Liver (tissue), 9 donors: ENCODE results near the gene WNK4. TPM values are rescaled to one million over a fixed set of nuclear protein-coding genes. Genes with fewer than 3 reads are reported as not detected.

Experiments
- DNase-seq: peaks from one replicate; pipeline ENCODE4 v3.0.0-alpha.2; 2017; ENCODE audit warnings: low spot score
- H3K27ac ChIP-seq, 2 donors: one replicate each; pipeline ENCODE4 v1.7.0; 2013; ENCODE audit warnings: inconsistent platforms in 2 of 2, low read length in 2 of 2, control low read depth in 1 of 2, low read depth in 1 of 2, mild to moderate bottlenecking in 1 of 2
- H3K27me3 ChIP-seq, 4 donors: one replicate each; pipeline versions ENCODE4 v1.6.1 to v1.7.0; 2013; ENCODE audit warnings: low read length in 3 of 4, inconsistent platforms in 1 of 4, mild to moderate bottlenecking in 1 of 4, moderate library complexity in 1 of 4; ENCODE audit not compliant: control insufficient read depth in 4 of 4, insufficient read depth in 4 of 4
- H3K36me3 ChIP-seq, 4 donors: one replicate each; pipeline versions ENCODE4 v1.6.1 to v1.7.0; 2013; ENCODE audit warnings: low read length in 3 of 4, mild to moderate bottlenecking in 3 of 4, low read depth in 1 of 4, moderate library complexity in 1 of 4; ENCODE audit not compliant: control insufficient read depth in 4 of 4, insufficient read depth in 3 of 4
- H3K4me1 ChIP-seq, 4 donors: one replicate each; pipeline versions ENCODE4 v1.6.1 to v1.7.0; 2013; ENCODE audit warnings: low read length in 3 of 4, mild to moderate bottlenecking in 3 of 4, moderate library complexity in 1 of 4; ENCODE audit not compliant: control insufficient read depth in 4 of 4, insufficient read depth in 4 of 4
- H3K4me3 ChIP-seq, 3 donors: one replicate each; pipeline versions ENCODE4 v1.6.1 to v1.7.0; 2013; ENCODE audit warnings: low read length in 3 of 3, control low read depth in 1 of 3, low read depth in 1 of 3, mild to moderate bottlenecking in 1 of 3
- H3K9ac ChIP-seq, 2 donors: one replicate each; pipeline ENCODE4 v1.7.0; 2013; ENCODE audit warnings: low read length in 2 of 2, mild to moderate bottlenecking in 2 of 2, moderate library complexity in 2 of 2, control low read depth in 1 of 2, low read depth in 1 of 2
- H3K9me3 ChIP-seq, 4 donors: one replicate each; pipeline versions ENCODE4 v1.6.1 to v1.7.0; 2013; ENCODE audit warnings: low read length in 3 of 4; ENCODE audit not compliant: control insufficient read depth in 4 of 4
- ATF3 ChIP-seq: IDR thresholded peaks from 2 replicates; pipeline ENCODE4 v1.6.1; 2016; ENCODE audit warnings: antibody characterized with exemption
- EGR1 ChIP-seq, 2 donors: IDR thresholded peaks; 2 replicates each; pipeline ENCODE4 v1.6.1; 2016 to 2018; ENCODE audit warnings: antibody characterized with exemption in 2 of 2, low read depth in 2 of 2
- FOXA1 ChIP-seq: IDR thresholded peaks from 2 replicates; pipeline ENCODE4 v1.6.1; 2016; ENCODE audit warnings: antibody characterized with exemption
- FOXA2 ChIP-seq: IDR thresholded peaks from 2 replicates; pipeline ENCODE4 v1.6.1; 2016; ENCODE audit warnings: antibody characterized with exemption
- GABPA ChIP-seq, 2 donors: IDR thresholded peaks in 1 of 2; conservative IDR thresholded peaks in 1 of 2; 2 replicates each; pipeline ENCODE4 v1.6.1; 2016; ENCODE audit warnings: antibody characterized with exemption in 2 of 2, mild to moderate bottlenecking in 1 of 2, moderate library complexity in 1 of 2
- HNF4A ChIP-seq, 2 donors: conservative IDR thresholded peaks; 2 replicates each; pipeline ENCODE4 v1.6.1; 2016; ENCODE audit warnings: antibody characterized with exemption in 2 of 2, mild to moderate bottlenecking in 2 of 2
- HNF4G ChIP-seq: IDR thresholded peaks from 2 replicates; pipeline ENCODE4 v1.6.1; 2016; ENCODE audit warnings: antibody characterized with exemption
- JUND ChIP-seq, 2 donors: IDR thresholded peaks; 2 replicates each; pipeline ENCODE4 v1.6.1; 2016; ENCODE audit warnings: antibody characterized with exemption in 2 of 2
- MAX ChIP-seq: IDR thresholded peaks from 2 replicates; pipeline ENCODE4 v1.6.1; 2016; ENCODE audit warnings: antibody characterized with exemption
- NR2F2 ChIP-seq: IDR thresholded peaks from 2 replicates; pipeline ENCODE4 v1.6.1; 2016; ENCODE audit warnings: antibody characterized with exemption
- RAD21 ChIP-seq, 2 donors: IDR thresholded peaks; 2 replicates each; pipeline ENCODE4 v1.6.1; 2016; ENCODE audit warnings: antibody characterized with exemption in 2 of 2, mild to moderate bottlenecking in 2 of 2
- REST ChIP-seq: IDR thresholded peaks from 2 replicates; pipeline ENCODE4 v1.6.1; 2016; ENCODE audit warnings: antibody characterized with exemption, mild to moderate bottlenecking
- RXRA ChIP-seq, 2 donors: IDR thresholded peaks; 2 replicates each; pipeline ENCODE4 v1.6.1; 2017 to 2018; ENCODE audit warnings: antibody characterized with exemption in 2 of 2, mild to moderate bottlenecking in 1 of 2
- SP1 ChIP-seq: IDR thresholded peaks from 2 replicates; pipeline ENCODE4 v1.6.1; 2018; ENCODE audit warnings: antibody characterized with exemption, mild to moderate bottlenecking
- TAF1 ChIP-seq: conservative IDR thresholded peaks from 2 replicates; pipeline ENCODE4 v1.6.1; 2016; ENCODE audit warnings: antibody characterized with exemption, mild to moderate bottlenecking
- YY1 ChIP-seq: IDR thresholded peaks from 2 replicates; pipeline ENCODE4 v1.6.1; 2016; ENCODE audit warnings: antibody characterized with exemption, mild to moderate bottlenecking
- WGBS: extraction: QIAGEN DNeasy Blood & Tissue Kit; methylation state at CpG from one replicate; pipeline ENCODE4 v1.1.7; 2013; 5-methylcytosine and 5-hydroxymethylcytosine counted together
- polyA plus RNA-seq, 2 donors: library from polyadenylated mRNA; stranded (reverse) in 1 of 2; unstranded in 1 of 2; fragments of 200-250 nt in 1 of 2; fragments of >200 nt in 1 of 2; fragmentation: Nextera tagmentation in 1 of 2; extraction: Ambion mirVana in 1 of 2; gene quantifications; one replicate each; pipeline versions ENCODE4 v1.2.1 to v1.2.3, GENCODE V29; 2013 to 2015
- total RNA-seq, 2 donors: library from RNA; depleted of rRNA; stranded (reverse); fragments of >200 nt; gene quantifications; one replicate each; pipeline ENCODE4 v1.2.3, GENCODE V29; 2014
- TF ChIP-seq, protein P1 (sequence below): IDR thresholded peaks from 2 replicates; pipeline ENCODE4 v1.6.1; 2016; ENCODE audit warnings: antibody characterized with exemption
- TF ChIP-seq, protein P2 (sequence below): fragments of 150-350 bp; IDR thresholded peaks from 2 replicates; pipeline ENCODE4 v1.5.1; 2017; ENCODE audit warnings: improper control_type of control experiment, low read depth, low read length; ENCODE audit not compliant: missing input control
- donor health status: healthy.
- donor health status: healthy.
- donor health status: healthy.
- donor health status: healthy.
- donor health status: healthy.

Gene WNK4
- total and polyA plus RNA-seq, 4 donors, result 0.33 to 7.5 (median 0.50) TPM

- peak overlapping the region; percentile 50 to 99 (median 99) for H3K4me3 ChIP-seq
- peak overlapping the region; percentile 25 to 38 for H3K27ac ChIP-seq
- WGBS, result 11% methylated on average over 10 of the region's 10 CpGs
- peak overlapping the region; percentile 82 to 96 for H3K9ac ChIP-seq
- no peaks in the 10 kb centered on the region for H3K9me3 ChIP-seq
- TF ChIP-seq FOXA2, result no peak
- TF ChIP-seq ATF3, result no peak
- no peak for TF ChIP-seq TAF1
- H3K36me3 ChIP-seq, result peaks cover 0 to 2% (median under 1%) of the 10 kb centered on the region in 4 donors
- H3K27me3 ChIP-seq, result no peaks in the 10 kb centered on the region
- peaks cover 7 to 25% (median 18%) of the 10 kb centered on the region in 4 donors for H3K4me1 ChIP-seq
- no peak for DNase-seq
These were observed 17.6 kb downstream of the WNK4 start for GRCh38 chr17:42798011-42798382.

DNA sequence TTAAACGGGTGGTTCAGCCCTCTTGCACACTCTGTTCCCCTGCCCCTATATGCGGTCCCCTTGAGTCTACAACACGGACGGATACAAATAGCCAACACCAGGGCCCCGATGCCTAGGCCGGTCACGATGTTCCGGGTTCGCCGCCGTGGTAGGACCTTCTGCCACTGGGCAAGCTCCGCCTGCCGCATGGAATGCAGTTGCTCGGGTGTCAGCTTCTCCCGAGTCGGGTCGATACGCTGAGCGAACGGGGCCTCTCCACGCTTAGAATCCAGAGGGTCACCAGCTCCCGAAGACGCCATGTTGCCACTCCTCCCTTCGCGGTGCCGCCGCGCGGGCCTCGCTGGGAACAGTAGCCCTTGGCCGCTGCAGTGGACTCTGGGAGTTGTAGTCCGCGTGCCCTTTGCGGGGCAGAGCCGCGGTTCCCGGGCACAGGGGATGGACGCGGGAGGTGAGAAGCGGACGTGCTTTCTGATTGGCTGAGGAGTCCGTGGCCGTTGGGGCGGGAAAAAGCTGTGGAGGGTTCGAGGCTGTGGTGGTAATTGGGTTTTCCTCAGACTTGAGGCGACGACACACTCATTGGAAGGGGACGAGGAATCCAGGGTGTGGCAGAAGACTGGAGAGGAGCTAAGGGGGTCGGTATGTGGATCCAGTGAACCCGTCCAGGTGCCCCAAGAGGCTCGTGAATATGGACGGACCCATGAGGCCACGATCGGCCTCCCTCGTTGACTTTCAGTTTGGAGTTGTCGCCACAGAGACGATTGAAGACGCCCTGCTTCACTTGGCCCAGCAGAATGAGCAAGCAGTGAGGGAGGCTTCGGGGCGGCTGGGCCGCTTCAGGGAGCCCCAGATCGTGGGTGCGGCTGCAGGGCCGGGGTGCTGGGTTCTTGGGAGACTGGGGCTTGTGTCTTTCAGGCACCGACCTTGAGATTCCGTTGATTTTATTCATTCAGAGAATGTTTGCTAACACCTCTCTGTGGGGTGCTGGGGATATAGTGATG is 18.3 kb downstream of the WNK4 start, which contains the start of the genes CNTD1 and COA3:
Gene CNTD1 (plus strand): TSS at position 479 of the 998 bp plus-strand sequence. CDS start 207 bp downstream, at position 686.
Gene COA3 (minus strand): TSS at position 322 of the 998 bp plus-strand sequence. CDS start 23 bp downstream, at position 299.
- TF ChIP-seq TAF1 (no peak), REST (peak; percentile 73), HNF4A (conservative IDR thresholded peaks at IDR 0.05) (peak; percentile 22 to 25), FOXA2 (no peak), SP1 (peak; percentile 42), JUND (IDR thresholded peaks at IDR 0.05) (no peak), ATF3 (no peak), RXRA (IDR thresholded peaks at IDR 0.05) (peak in 1 of 2 donors; percentile 26), MAX (peak; percentile 55), HNF4G (no peak), EGR1 (IDR thresholded peaks at IDR 0.05; ENCODE audit: low read depth in 2 of 2) (no peak), NR2F2 (no peak), FOXA1 (peak; percentile 37), GABPA (IDR thresholded peaks at IDR 0.05 in 1 of 2, conservative IDR thresholded peaks at IDR 0.05 in 1 of 2) (peak in 1 of 2 donors; percentile 73), YY1 (peak; percentile 99), RAD21 (IDR thresholded peaks at IDR 0.05) (peak; percentile 7 to 52)
- TF ChIP-seq, protein P1, sequence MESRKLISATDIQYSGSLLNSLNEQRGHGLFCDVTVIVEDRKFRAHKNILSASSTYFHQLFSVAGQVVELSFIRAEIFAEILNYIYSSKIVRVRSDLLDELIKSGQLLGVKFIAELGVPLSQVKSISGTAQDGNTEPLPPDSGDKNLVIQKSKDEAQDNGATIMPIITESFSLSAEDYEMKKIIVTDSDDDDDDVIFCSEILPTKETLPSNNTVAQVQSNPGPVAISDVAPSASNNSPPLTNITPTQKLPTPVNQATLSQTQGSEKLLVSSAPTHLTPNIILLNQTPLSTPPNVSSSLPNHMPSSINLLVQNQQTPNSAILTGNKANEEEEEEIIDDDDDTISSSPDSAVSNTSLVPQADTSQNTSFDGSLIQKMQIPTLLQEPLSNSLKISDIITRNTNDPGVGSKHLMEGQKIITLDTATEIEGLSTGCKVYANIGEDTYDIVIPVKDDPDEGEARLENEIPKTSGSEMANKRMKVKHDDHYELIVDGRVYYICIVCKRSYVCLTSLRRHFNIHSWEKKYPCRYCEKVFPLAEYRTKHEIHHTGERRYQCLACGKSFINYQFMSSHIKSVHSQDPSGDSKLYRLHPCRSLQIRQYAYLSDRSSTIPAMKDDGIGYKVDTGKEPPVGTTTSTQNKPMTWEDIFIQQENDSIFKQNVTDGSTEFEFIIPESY, result peak; percentile 71
- TF ChIP-seq, protein P2, sequence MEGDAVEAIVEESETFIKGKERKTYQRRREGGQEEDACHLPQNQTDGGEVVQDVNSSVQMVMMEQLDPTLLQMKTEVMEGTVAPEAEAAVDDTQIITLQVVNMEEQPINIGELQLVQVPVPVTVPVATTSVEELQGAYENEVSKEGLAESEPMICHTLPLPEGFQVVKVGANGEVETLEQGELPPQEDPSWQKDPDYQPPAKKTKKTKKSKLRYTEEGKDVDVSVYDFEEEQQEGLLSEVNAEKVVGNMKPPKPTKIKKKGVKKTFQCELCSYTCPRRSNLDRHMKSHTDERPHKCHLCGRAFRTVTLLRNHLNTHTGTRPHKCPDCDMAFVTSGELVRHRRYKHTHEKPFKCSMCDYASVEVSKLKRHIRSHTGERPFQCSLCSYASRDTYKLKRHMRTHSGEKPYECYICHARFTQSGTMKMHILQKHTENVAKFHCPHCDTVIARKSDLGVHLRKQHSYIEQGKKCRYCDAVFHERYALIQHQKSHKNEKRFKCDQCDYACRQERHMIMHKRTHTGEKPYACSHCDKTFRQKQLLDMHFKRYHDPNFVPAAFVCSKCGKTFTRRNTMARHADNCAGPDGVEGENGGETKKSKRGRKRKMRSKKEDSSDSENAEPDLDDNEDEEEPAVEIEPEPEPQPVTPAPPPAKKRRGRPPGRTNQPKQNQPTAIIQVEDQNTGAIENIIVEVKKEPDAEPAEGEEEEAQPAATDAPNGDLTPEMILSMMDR, result no peak
- WGBS, result 26% methylated on average over 66 of the region's 66 CpGs
- peak; percentile 87 for DNase-seq
- H3K9me3 ChIP-seq, result no peaks in the 10 kb centered on the region
- peaks cover 7 to 25% (median 18%) of the 10 kb centered on the region in 4 donors for H3K4me1 ChIP-seq
- H3K36me3 ChIP-seq, result peaks cover 0 to 2% (median under 1%) of the 10 kb centered on the region in 4 donors
- H3K27me3 ChIP-seq, result no peaks in the 10 kb centered on the region
- peak within 1 kb of the TSS; percentile 82 to 96 for H3K9ac ChIP-seq
- peak within 1 kb of the TSS; percentile 25 to 38 for H3K27ac ChIP-seq
- H3K4me3 ChIP-seq, result peak within 1 kb of the TSS; percentile 50 to 99 (median 99)
